HG02885 (cell line): ENCODE data around the gene ERICH6B.
"Not testable (repeated sequence)": the region's sequence is repeated elsewhere in the genome, so short reads cannot be mapped to it uniquely, and the experiment has no call there.

Experiments
- ATAC-seq: cut with Tn5 transposase; IDR thresholded peaks from one replicate; pipeline ENCODE4 v1.9.1; 2021; ENCODE audit warnings: mild to moderate bottlenecking; ENCODE audit not compliant: unreplicated experiment, poor library complexity

Gene ERICH6B

DNA sequence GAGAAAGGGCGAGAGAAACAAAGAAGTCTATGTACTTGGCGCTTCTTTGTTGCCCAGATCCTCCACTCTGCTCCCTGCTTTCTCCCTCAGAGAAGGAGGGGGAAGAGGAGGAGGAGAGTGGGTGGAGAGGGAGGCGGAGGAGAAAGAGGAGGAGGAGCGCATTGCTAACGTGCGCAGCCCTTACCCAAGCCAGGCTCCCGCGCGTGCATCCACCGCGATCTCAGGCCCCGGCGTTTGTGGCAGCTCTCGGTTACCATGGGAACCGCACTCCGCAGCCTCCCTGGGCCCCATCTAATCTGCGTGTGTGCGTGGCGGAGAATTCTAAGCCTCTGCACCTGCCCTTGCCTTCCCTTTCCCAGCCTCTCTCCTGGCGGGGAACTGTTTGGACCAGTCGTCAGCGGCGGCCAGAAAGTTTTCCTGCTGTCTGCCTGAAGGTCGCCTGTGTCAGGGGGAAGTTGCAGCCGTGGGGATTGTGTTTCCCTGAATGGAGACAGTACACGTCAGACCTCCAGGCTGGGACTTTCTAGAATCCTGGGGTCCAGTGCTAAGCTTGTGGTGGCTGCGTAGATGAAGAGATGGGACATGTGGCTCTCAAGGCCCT lies at the start of gene ERICH6B:
Gene ERICH6B (minus strand): TSS at position 239 of the 601 bp plus-strand sequence. CDS start 18,734 bp downstream, outside the sequence.
- no peak for ATAC-seq

DNA sequence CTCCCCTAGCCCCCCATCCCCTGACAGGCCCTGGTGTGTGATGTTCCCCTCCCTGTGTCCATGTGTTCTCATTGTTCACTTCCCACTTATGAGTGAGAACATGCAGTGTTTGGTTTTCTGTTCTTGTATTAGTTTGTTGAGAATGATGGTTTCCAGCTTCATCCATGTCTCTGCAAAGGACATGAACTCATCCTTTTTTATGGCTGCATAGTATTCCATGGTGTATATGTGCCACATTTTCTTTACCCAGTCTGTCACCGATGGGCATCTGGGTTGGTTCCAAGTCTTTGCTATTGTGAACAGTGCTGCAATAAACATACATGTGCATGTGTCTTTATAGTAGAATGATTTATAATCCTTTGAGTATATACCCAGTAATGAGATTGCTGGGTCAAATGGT lies 47.4 kb upstream of the ERICH6B start:
- ATAC-seq = not testable (repeated sequence)

DNA sequence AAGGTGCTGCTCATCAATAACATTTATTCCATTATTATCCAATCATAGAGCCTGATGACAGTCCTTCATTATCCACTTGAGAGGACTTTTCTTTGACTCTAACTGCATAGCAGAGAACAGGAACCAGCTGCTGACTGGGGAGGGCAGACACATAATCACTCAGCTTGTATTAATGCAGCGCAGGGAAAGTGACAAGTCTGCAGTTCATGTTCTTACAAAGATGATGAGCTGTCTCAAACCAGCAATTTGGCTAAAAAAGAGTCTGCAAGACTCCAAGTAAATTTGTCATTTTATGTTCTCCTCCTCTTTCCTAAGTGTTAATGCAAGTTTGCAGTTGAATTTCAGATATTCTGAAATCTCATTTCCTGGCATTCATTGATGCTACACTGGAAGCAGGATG lies 46.6 kb upstream of the ERICH6B start:
- ATAC-seq = no peak

DNA sequence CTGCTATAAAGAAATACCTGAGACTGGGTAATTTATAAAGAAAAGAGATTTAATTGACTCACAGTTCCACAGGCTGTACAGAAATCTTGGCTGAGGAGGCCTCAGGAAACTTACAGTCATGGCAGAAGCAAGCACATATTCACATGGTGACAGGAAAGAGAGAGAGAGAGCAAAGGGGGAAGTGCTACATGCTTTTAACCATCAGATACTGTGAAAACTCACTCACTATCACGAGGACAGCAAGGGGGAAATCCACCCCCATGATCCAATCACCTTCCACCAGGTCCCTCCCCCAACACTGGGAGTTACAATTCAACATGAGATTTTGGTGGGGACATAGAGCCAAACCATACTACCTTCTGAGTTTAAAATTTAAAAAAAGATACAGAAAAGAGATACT lies 44.9 kb upstream of the ERICH6B start:
- ATAC-seq = not testable (repeated sequence)

DNA sequence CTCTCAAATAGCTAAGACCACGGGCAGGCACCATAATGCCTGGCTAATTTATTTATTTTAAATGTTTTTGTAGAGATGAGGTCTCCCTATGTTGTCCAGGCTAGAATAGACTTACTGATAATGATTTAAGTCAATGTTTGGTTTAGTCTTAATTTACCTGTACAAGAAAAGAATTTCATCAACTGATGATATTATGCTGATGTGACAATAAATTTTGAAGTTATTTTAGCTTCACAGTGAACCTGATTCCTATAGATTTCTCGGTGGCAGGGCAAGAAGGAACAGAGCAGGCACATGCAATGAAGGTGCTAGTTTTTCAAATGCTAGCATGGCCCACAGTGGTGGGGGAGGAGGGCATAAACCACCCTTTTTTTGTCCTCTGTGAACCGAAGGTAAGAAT lies 44.0 kb upstream of the ERICH6B start:
- ATAC-seq = no peak

DNA sequence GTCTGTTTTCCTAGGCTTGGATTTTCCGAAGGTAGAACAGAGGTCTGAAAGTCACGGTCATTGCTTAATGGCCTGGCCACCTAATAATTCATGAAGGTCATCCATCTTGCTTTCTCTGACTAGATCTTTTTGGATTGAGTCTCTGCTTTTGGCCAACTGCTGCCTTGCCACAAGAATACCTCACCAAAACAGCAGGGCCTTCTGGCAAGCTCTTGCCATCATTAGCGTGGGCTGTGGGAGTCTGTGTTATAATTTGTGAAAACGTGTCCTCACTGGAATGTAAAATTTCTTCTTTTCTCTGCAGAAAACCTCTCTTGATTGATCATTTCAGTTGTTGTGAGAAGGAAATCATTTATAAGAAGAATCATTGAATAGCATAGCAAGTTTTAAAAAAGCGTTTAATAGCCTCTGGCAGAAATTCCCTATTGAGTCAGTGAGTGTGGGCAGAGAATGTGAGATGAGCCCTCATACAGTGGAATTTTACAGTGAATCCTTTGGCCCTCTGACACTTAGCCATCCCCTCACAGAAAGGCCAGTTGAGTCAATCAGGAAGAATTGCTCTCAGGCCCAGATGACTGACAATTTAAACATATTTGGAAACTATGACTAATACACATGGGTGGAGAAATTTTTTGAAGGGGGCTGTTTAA lies 43.2 kb upstream of the ERICH6B start:
- ATAC-seq = no peak

DNA sequence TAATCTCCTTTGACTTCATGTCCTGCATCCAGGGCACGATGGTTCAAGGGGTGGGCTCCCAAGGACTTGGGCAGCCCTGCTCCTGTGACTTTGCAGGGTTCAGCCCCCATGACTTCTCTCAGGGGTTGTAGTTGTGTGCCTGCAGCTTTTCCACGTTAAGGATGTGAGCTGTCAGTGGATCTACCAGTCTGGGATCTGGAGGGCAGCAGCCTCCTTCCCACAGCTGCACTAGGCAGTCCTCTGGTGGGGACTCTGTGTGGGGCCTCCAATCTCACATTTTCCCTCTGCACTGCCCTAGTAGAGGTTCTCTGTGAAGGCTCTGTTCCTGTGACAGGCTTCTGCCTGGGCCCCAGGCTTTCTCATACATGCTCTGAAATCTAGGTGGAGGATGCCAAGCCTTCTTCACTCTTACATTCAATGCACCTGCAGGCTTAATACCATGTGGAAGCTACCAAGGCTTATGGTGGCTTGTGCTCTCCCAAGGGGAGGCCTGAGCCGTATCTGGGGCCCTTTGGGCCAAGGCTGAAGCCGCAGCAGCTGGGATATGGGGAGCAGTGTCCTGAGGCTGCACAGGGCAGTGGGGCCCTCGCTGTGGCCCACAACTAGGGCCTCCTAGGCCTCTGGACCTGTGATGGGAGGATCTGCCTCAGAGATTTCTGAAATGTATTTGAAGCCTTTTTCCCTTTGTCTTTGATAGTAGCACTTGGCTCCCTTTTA lies 39.3 kb upstream of the ERICH6B start:
- no peak for ATAC-seq

DNA sequence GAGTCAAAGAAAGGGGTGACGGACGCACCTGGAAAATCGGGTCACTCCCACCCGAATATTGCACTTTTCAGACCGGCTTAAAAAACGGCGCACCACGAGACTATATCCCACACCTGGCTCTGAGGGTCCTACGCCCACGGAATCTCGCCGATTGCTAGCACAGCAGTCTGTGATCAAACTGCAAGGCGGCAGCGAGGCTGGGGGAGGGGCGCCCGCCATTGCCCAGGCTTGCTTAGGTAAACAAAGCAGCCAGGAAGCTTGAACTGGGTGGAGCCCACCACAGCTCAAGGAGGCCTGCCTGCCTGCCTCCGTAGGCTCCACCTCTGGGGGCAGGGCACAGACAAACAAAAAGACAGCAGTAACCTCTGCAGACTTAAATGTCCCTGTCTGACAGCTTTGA lies 29.7 kb upstream of the ERICH6B start:
- not testable (repeated sequence) for ATAC-seq

DNA sequence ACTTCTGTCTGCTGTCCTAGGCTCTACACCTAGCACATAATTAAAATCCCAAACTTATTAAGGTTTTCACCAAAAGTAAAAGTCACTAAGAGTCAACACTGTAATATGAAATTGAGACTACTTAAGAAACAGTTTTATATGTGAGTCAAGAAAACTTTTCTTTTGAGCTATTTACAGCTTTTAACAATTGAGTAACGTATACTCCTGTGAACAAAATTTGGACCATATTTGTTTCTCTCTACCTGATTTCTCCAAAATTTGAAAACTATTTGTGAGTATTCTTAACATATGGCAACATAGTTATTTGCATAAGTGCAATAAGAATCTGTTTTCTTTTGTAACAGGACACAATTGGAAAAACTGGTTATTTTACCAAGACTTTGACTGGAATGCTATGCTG lies 26.6 kb upstream of the ERICH6B start:
- not testable (repeated sequence) for ATAC-seq

DNA sequence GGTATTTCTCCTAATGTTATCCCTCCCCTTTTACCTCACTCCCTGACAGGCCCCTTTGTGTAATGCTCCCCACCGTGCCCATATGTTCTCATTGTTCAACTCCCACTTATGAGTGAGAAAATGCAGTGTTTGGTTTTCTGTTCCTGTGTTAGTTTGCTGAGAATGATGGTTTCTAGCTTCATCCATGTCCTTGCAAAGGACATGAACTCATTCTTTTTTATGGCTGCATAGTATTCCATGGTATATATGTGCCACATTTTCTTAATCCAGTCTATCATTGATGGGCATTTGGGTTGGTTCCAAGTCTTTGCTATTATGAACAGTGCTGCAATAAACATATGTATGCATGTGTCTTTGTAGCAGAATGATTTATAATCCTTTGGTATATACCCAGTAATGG lies 19.8 kb upstream of the ERICH6B start:
- not testable (repeated sequence) for ATAC-seq

DNA sequence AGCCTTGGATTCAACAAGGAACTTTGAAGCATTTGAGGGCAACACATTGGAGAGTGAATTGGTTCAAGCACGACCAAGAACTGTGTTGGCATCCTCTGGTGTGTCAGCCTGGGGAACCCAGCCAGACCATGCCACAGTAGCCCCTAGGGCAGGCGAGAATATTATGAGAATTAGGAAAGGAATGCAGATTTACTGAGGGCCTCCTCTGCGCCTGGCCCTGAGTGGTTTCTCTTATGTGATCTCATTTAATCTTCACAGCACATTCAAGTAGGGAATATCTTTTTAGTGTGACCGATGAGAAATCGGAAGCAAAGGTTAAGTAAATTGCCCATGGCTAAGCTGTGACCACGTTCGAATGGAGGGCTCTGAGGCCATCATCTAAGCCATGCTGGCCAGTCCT lies 15.3 kb upstream of the ERICH6B start:
- ATAC-seq = no peak

DNA sequence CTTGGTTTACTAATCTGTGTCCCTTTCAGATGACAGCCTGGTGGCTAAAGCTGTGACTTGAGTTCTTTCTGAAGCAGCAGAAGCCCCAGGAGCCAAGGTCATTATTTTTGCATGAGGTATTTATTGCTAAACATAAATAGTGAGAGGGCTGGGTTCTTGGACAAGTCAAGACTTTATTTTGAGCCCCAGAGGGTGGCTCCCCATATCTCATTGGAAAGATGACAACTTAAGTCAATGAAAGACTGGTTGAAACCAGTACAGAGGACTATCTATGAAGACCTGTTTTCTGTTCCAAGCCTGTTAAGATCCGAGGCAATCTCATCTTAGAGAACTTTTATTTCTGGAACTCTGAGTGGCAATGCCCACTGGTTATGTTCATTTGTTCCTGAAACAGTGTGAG lies 14.4 kb upstream of the ERICH6B start:
- no peak for ATAC-seq

DNA sequence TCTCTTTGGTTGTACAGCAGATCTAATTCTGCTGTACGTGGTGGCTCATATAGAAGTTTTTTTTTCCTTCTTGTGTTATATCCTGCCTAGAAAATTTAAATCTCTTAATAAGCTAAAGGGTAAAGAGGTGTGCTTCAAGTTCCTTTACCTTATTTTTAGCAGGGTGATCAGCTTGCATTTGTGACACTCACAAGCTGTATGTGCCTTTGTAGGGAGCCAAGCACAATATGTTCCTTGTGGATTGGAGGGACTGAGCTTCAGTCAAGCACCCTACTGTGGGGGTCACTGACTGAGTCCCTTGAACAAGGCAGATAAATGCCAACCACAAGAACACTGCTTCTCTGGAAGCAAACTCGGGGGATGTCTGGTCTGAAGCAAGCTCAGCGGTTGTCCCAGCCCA lies 12.6 kb upstream of the ERICH6B start:
- ATAC-seq = no peak

DNA sequence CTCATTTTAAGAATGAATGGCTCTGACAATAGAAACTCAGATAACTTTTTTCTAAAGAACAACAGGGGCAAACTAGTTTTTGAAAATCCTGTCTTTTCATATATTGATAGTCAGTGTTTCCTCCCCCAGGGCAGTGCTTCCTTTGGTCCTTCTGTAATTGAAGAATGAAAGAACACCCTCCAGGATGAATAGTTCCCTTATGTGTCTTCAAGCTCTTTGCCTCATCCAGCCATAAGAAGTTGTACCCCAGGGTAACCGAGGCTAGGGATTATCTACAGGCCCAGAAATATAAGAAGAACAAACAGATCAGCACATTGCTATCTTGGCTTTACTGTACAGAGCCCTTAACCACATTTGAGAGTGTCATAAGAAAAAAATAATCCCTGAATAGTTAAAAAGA lies 12.1 kb upstream of the ERICH6B start:
- ATAC-seq = no peak

DNA sequence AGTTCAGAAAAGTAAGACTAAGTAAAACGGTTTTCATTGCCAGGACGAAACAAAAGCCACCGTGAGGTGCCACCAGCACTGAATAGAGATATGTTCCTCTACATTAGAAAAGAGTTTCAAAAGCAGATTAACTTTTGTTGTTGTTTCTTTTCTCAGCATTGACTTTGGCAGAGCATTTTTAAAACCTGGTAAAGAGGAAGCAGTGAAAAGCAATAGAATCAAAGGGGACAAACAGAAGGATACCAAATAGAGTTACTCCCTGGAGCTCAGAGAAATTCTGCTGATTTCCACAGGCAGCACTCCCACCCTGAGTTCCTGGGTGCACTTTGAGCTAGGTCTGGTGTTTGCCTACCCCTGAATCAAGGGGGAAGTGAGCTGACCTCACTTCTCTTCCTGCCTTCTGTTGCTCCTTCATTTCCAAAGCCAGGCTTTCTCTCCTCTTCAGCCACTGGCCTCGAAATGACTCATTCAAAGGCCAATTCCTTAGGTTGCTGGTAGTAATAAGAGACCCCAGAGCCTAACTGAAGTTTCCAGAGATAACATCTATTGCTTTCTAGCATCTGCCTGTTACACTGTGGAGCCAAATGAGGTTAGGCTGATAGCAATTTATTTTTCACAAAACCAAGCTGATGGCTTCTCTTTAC lies 11.3 kb upstream of the ERICH6B start:
- ATAC-seq = no peak

DNA sequence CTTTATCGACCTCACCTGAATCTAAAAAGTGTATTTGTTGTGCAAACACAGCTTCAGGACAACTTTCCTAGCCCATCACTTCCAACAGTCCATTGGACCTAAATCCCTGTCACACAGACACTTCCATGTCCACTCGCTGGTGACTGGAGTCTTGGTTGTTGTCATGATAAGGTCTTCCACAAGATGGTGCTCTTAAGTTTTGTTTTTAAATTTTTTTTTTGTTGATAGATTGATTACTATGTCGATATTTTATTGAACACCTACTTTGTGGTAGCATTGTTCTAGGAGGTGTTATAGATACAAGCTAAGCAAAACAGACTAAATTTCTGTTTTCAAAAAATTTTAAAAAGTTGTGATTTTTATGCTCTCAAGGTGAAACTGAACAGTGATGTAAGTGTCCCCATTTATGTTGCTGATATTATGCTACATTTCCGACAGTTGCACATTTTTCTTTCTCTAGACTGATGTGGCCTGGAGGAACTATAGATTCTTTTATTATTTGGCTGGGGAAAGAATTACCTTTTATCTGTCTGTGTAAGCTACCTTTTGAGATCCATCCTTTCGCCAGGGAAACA lies 8.1 kb upstream of the ERICH6B start:
- ATAC-seq = no peak

DNA sequence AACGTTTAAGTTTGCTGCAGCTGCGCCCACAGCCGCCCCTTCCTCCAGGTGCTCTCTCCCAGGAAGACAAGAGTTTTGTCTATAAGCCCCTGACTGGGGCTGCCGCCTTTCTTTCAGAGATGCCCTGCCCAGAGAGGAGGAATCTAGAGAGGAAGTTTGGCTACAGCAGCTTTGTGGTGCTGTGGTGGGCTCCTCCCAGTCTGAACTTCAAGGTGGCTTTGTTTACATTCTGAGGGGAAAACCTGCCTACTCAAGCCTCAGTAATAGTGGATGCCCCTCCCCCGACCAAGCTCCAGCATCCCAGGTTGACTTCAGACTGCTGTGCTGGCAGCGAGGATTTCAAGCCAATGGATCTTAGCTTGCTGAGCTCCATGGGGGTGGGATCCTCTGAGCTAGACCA lies 6.4 kb upstream of the ERICH6B start:
- ATAC-seq = no peak

DNA sequence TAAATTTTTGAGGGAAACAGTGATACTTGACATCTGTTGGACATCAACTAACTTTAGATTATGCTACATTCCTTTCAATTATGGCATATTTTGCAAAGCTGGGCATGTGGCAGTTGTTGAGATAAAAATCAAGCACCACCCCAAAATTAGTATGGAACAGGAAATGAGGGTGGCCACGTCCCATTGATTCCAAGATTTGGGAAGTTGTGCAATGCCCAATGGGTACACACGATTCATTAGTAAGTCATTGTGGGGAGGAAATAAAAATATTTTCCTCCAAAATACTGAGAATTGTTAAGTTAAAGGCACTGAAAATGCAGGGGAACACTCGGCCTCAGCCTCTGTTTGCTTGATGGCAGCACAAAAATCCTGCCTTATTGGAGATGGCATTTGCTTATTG lies 7.6 kb downstream of the ERICH6B start:
- no peak for ATAC-seq

DNA sequence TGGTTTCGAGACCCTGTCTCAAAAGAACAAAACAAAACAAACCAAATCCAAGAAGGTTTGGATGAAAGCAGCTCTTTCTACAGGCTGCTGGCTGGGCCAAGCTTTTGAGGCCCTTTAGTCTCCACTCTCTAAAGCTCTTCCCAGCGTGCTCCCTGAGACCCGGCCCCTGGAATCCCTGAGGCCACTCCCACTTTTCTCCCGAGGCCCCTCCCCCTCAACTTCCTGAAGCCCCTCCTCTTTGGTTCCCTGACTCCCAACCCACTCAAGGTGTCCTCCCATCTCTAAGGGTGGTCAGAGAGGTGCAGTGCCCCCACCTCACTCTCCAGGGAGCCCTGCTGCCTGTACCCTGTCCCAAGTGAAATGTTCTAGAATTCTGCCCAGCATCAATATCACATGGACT lies 10.6 kb downstream of the ERICH6B start:
- no peak for ATAC-seq

DNA sequence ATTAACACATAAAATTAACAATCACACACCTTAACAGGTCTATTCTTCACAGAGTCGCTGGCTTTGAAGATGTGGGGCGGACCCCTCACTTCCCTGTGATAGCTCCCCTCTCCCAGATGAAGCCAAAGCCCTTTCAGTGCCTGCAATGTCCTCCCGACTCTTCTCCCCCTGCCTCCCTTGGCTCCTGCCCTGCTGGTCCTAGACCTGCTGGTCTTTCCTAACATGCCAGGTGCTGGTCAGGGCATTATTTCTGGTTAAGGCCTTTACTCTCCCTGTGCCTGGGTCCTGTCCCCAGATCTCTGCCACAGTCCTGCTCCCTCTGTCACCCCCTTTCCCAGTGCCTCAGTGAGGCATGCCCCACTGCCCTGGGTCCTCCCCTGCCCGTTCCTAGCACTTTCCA lies 12.2 kb downstream of the ERICH6B start:
- no peak for ATAC-seq
